ENCODE results near the gene ADGRG7.

The ADGRG7 gene

DNA sequence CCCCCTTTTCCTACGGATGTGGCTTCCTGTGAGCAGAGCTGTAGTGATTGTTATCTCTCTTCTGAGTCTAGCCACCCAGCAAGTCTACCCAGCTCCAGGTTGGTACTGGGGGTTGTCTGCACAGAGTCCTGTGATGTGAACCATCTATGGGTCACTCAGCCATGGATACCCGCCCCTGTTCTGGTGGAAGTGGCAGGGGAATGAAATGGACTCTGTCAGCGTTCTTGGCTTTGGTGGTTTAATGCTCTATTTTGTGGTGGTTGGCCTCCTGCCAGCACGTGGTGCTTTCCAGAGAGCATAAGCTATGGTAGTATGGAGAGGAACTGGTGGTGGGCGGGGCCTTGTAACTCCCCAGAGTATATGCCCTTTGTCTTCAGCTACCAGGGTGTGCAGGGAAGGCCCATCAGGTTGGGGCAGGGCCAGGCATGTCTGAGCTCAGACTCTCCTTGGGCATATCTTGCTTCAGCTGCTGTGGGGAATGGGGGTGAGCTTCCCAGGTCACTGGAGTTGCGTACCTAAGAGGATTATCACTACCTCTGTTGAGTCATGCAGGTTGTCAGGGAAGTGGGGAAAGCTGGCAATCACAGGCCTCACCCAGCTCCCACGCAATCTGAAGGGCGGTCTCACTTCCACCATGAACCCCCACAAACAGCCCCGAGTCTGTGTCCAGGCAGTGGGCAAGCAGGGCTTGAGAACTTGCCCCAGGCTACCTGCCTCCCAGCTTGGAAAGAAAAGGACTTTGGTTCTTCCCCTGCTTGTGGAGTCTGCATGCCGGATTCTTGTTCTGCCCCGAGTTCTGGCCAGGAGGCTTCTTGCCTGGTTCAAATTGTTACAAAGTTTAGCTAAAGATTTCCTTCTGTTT is 9.0 kb upstream of the ADGRG7 start:
- in situ Hi-C loops (cut with MboI; ENCODE audit: low sequenced_read_pairs) = no loop called here

DNA sequence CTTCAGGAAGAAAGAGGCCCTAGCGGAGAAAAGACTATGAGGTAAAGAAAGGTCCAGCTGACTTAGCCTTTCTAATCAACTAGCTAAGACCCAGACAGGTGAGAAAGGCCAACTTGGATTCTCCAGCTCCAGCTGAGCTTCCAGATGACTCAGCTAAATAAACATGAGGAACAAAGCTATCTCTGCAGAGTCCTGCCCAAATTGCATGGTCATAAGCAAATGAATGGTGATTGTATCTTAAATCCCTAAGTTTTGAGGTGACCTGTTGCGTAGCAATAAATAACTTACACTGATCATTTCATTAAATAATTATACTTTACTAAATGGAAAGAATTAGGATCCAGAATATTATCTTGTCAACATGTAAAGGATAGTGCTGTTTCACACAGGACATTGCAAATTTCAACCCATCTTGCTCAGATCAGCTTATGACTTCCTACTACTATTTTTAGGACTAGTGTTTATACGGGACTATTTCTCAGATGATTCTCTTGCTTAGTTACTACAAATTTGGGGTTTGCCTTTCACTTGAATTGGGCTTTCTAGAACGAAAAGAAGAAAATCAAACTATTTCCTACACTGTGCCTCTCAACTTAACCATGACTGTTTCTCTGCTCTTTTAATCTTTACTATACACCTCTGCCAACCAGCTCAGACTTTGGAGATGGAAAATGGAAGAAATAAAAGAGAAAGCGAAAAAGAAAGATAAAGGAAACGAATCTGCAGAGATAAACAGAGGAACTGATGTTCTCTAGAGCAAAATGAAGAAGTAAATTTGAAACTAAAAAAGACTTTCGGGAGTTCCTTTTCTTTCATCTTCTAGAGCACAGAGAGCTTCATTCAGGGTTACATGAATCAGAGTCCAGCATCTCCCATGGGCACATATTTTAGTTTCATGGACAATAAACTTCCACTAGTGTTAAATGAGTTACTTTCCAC is 6.6 kb upstream of the ADGRG7 start:
- in situ Hi-C loops (cut with MboI; ENCODE audit: low sequenced_read_pairs) = no loop called here

DNA sequence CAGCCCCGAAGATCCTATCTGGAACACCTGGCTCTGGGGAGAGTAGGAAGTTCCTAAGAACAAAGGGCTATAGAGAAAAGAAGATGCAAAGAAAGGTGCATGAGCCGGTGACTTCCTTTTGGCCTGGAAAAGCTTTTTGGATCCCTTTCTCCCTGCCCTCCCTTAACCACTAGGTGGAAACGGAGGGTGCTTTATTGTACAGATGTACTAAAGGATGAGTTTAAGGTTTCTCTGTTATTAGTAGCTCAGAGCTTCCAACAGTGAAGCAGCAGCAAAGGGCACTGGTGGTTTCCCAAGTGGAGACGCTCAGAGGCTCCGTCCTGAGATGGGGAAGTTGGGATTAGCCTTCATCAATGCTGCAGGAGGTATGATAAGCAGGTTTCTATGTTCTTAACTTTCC is 5.9 kb upstream of the ADGRG7 start:
- in situ Hi-C loops (cut with MboI; ENCODE audit: low sequenced_read_pairs) = no loop called here

DNA sequence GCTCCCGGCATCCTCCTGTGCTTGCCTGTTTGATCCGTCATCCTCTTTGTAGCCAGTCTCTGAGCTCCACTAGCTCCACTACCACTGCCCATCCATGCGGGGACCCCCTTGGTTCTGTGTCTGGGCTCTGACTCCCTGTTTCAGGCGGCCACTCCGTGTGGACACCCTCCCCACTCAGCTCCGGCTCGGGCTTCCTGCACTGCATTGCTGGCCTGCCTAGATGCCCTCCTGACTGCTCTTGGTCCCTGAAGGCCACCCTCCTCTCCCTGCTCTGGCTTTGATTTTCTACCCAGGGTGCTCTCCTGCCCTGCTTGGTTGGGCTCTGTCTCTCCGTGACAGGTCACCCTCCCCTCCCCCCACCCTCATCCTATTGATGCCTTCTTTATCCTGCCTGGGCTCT is 4.0 kb upstream of the ADGRG7 start:
- in situ Hi-C loops (cut with MboI; ENCODE audit: low sequenced_read_pairs) = no loop called here

DNA sequence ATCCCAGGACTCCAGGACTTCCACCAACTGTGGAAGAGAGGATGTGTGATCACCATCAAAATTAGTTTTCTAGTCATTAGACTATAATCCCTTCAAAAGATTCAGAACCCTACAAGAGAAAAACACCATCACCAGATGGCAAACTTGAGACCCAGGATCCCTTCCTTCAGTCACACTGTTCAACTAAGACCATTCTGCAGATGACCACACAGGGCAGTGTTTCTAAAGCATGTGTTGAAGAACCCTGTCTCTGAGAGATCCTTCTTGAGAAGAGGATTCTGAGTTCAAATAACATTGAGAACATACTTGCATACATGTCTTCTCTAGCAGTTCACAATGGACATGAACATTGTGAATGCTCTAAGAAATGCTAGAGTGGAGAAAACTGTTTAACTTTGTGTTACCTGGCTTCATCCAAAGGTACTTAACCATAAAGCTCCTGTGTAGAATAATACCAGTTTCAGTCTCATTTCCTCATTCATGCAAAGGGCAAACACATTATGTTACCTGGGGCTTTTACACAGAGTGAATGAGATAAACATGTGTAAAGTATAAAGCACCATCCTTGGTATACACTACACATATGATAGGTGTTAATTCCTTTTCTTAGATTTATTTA is 2.4 kb upstream of the ADGRG7 start:
- in situ Hi-C loops (cut with MboI; ENCODE audit: low sequenced_read_pairs) = no loop called here

DNA sequence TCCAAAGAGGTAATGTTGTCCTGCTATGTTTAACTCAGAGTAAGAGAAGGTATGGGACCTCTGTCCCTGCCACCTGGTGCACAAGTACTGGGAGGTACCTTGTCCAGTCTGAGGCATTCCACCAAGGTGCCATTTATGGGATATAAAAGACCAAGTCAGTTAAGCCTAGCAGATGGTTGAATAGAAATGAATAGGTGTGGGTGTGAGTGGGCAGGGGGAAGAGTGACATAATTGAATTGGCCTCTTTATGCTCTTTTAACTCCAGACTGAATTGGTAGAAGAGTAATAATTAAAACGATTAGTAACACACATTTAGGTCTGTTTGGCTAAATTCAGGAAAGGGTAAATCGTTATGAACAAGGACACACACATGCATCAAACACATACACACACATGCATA is 562 bp downstream of the ADGRG7 start:
- in situ Hi-C loops (cut with MboI; ENCODE audit: low sequenced_read_pairs) = no loop called here

DNA sequence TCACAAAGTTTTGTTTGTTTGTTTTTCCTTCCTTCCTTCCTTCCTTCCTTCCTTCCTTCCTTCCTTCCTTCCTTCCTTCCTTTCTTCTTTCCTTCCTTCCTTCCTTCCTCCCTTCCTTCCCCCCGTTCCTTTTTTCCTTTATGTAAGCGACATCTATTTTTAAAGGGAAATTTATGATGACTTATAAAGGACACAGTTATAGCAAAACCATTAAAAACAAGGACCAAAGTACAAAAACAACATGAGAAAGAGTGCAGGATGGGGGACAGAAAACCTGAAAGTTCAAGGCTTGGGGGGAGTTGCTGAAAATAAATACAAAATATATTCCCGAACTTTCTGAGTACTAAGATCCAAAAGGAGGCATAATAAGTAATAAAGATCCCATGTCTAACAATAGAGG is 1.8 kb downstream of the ADGRG7 start:
- in situ Hi-C loops (cut with MboI; ENCODE audit: low sequenced_read_pairs) = no loop called here

DNA sequence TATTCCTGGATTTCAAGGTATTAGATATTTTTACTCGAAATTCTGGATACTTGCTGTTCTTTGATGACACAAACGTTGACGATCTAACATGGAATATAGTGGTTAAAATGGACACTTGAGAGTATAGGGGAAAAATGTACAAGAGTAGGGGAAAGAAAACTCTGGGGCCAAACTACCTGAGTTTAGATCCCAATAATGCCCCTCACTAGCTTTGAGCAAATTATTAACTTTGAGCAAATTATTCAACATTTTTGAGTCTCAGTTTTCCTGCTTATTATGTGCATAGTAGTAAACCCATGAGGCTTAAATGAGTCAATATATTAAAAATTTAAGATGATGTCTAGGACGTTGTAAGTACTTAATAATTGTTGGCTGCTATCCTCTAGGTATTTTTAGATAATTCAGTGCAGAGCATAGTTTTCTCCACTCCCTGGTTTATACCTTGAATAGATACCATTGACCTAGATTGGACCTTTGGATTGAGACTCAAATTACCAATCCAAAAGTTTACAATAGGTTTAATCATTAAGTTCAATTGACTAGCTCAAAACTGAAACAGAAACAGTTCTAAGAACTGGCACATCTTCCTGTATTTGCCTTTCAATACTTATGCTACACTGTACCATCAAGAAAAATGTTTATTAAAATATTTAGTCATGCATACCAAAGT is 4.5 kb downstream of the ADGRG7 start:
- in situ Hi-C loops (cut with MboI; ENCODE audit: low sequenced_read_pairs) = no loop called here

DNA sequence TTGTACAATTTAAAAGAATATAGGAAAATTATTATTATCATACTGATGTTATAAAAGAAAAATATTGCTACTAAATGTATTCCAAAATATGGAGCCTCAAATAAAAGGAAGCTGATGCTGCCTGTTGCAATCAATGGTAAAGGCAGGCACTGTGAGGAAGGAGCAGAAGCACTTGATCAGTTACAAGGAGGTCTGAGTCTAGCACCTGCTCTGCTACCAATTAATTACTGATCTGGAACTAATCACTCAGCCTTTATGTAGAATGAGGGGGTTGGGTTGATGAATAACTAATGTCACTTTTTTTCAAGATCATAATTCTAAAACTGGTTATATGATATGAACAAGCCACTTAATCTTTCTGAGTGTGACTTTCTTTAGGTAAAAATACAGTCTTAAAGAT is 5.5 kb downstream of the ADGRG7 start:
- in situ Hi-C loops (cut with MboI; ENCODE audit: low sequenced_read_pairs) = no loop called here

DNA sequence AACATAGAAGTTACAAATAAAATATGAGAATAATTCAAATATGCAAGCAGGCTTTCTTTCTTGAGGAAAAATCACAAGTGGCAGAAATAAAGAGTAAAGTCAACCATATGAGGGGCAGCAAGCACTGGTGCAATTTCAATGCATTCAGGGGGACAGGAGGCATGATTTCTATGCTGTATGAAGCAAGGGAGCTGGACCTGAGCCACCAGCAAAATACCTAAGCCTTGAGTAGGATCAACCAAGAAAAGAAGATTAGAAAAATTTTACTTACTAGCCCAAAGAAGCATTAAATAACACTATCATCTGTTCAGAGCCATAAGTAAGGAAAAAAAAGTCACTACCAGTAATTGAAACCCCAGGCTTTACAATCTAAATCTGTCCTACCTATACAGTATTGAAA is 6.3 kb downstream of the ADGRG7 start:
- in situ Hi-C loops (cut with MboI; ENCODE audit: low sequenced_read_pairs) = no loop called here

DNA sequence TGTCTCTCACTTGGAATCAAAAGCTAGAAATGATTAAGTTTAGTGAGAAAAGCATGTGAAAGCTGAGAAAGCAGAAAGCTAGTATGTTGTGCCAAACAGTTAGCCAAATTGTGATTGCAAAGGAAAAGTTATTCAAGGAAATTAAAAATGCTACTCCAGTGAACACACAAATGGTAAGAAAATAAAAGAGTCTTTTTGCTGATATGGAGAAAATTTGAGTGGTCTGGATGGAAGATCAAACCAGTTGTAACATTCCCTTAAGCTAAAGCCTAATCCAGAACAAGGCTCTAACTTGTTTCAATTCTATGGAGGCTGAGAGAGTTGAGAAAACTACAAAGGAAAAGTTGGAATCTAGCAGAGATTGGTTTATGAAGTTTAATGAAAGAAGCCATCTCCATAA is 11.8 kb downstream of the ADGRG7 start:
- in situ Hi-C loops (cut with MboI; ENCODE audit: low sequenced_read_pairs) = no loop called here

DNA sequence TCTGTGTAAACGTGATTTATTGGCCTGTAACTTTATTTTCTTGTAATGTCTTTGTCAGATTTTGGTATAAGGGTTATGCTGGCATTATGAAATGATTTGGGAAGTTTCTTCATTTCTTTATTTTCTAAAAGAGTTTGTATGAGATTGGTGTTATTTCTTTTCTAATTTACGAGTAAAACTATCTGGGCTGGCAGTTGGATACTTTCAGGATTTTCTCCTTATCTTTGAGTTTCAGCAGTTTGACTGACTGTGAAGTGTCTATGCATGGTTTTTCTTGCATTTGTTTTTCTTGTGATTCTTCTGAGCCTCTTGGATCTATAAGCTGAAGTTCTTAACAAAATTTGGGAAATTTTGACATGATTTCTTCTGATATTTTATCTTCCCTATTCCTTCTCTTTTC is 18.1 kb downstream of the ADGRG7 start:
- in situ Hi-C loops (cut with MboI; ENCODE audit: low sequenced_read_pairs) = no loop called here

DNA sequence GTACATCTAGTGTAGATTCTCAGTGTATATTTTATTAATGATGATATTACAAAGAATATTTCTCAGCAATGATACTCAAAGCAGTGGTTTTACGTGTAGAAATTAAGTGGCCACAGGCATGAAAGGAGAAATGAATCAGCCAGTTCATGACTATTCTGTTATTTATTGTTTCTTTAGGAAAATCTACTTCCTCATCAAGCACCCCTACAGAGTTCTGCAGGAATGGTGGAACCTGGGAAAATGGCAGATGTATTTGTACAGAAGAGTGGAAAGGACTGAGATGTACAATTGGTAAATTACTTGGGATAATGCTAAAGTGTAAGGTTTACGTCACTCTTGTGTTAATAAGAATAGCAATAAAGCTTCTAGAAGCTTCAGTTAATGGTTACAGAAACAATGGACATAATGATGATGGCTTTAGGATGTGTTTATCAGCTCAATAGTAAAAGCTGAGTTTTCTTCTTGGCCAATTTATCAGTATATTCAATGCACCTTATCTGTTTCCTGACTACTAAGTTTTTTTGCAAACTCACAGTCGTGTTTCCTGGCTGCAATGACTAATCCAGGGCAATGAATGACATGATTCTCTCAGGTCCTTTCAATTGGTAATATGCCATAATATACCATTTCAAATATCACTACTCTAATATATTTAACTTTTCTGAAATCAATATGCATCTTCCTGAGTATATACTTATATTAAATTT is 20.2 kb downstream of the ADGRG7 start:
- in situ Hi-C loops (cut with MboI; ENCODE audit: low sequenced_read_pairs) = no loop called here

DNA sequence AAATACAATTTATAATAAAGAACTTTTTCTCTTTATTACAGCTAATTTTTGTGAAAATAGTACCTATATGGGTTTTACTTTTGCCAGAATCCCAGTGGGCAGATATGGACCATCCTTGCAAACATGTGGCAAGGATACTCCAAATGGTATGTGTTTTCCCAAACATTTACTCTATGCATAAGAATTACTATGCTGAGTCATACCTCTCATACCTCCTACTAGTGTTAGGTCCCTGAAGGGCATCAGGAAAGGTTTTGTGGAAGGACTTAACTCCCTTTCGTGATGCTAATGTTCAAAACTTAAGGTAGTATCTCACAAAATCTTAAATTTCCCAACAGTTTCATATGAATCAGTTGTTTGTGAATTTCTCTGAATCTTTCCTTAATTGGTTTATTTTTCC is 21.3 kb downstream of the ADGRG7 start:
- in situ Hi-C loops (cut with MboI; ENCODE audit: low sequenced_read_pairs) = no loop called here

DNA sequence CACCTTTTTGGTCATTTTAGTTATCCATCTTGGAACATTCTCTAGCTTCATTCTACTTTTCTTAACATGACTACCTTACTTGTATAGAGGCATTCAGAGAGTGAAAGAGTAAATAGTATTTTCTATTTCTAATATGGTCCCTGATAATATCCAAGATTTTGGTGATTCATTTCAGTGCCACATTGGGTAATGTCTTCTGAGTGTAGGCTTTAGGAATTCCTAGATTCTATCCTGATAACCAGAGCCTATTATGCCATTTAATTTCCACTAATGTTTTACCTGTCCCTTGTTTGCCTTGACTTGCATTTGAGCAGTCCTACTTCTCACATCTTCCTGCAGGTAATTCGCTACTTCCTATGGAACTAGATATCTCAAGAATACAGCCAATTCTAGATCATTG is 21.8 kb downstream of the ADGRG7 start:
- in situ Hi-C loops (cut with MboI; ENCODE audit: low sequenced_read_pairs) = no loop called here

DNA sequence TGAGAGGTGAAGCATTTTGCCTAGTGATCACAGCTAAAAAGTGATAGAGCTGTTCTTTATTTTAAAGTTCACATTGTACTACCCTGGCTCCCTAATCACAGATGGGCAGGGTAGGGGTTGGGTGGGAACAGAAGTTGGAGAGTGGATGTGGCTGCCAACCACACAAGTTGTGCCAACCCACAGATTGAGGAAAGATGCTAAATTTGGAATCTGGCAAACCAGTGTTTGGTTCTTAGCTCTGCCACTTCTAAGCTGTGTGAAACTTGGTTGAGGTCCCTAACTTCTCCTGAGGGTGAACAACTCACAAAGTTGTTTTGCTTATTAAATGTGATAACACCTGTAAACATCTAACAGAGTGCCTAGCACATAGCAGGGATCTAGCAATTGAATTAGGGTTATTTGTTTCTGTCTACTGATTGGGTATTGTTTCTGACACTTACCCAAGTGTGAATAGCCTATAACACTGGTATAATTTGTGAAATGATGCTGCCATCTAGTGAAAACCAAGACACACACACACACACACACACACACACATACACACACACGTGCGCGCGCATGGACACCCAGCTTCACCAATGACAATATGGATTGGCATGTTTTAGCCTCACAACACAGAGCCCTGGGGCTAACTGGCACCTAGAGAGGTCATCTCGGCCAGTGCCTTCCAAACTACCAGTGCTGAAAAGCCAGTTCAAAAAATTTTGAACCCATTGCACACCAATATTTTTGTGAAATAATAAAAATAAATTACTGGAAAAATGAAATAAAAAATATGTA is 25.3 kb downstream of the ADGRG7 start:
- in situ Hi-C loops (cut with MboI; ENCODE audit: low sequenced_read_pairs) = no loop called here

DNA sequence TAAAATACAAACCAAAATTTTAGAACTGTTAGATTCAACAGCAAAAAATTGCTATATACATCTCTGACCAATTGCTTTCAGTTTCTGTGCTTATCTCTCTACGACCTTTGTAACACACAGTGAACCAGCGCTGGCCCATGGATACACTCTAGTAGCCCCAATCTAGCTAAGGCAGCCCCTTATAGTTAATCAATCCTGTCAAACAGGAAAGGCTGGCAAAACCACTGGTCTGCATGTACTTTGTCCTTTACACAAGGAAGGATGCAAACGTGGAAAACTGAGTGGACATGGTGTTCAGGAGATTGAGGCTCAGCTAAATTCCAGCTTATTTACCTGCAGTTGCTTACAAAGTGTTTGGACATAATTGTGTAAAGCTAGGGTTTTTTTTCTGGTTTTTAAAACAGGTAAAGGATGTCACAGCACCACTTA is 25.9 kb downstream of the ADGRG7 start:
- in situ Hi-C loops (cut with MboI; ENCODE audit: low sequenced_read_pairs) = no loop called here

DNA sequence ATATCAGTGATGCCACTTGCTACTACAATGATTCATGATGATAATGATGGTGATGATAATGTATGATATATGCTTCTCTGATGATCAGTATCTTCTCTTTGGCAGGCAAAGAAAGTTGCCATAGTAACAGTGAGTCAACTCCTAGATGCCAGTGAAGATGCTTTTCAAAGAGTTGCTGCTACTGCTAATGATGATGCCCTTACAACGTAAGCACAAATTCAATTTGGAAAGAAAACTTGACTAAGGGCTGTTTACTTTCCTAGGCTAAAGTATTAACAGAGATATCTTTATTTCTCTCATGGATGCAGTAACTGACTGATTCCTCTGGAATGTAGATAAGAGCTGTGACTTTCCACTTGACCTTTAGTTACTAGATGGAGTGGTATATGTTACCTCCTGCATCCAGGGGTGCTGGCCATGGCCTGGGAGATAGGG is 27.8 kb downstream of the ADGRG7 start:
- in situ Hi-C loops (cut with MboI; ENCODE audit: low sequenced_read_pairs) = no loop called here

DNA sequence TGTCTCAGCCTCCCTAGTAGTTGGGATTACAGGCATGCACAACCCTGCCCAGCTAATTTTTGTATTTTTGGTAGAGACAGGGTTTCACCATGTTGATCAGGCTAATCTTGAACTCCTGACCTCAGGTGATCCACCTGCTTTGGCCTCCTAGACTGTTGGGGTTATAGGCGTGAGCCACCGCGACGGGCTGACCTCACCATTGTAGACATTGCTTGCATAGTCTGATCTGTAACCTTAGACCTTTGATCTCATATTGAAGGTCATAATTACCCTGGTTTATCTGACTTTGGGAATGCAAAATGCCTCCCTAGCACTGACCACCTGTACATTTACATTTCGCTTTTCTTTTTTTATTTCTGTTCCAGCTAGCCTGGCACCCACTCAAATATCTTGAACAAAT is 31.2 kb downstream of the ADGRG7 start:
- in situ Hi-C loops (cut with MboI; ENCODE audit: low sequenced_read_pairs) = no loop called here

All from HL-60/S4 treated with retinoic acid at 250 ng/mL for 4 days and 3 days (cell line).